Left ventricle myocardium inferior (tissue), 1 donor: ENCODE data around the gene PRL. TPM values are rescaled to one million over a fixed set of nuclear protein-coding genes. Genes with fewer than 3 reads are reported as not detected.

Source experiments
- DNase-seq: peaks from one replicate; pipeline ENCODE4 v3.0.0-alpha.2; 2020
- H3K27ac ChIP-seq: fragments of 200-600 bp; replicated peaks from 2 replicates; pipeline ENCODE4 v1.8.0; 2021
- H3K27me3 ChIP-seq: fragments of 200-600 bp; 2 replicates; pipeline ENCODE4 v1.8.0; 2021; ENCODE audit warnings: low read depth
- H3K36me3 ChIP-seq: fragments of 200-600 bp; 2 replicates; pipeline ENCODE4 v1.8.0; 2021
- H3K4me1 ChIP-seq: fragments of 200-600 bp; 2 replicates; pipeline ENCODE4 v1.8.0; 2021
- H3K4me3 ChIP-seq: fragments of 200-600 bp; 2 replicates; pipeline ENCODE4 v1.8.0; 2021; ENCODE audit warnings: mild to moderate bottlenecking, moderate library complexity
- H3K9me3 ChIP-seq: fragments of 200-600 bp; replicated peaks from 2 replicates; pipeline ENCODE4 v1.8.0; 2021
- CTCF ChIP-seq: fragments of 200-600 bp; IDR thresholded peaks from 2 replicates; pipeline ENCODE4 v1.8.0; 2021; ENCODE audit warnings: antibody characterized with exemption, mild to moderate bottlenecking, borderline replicate concordance
- intact Hi-C: fragments of 100-400 bp; cut with micrococcal nuclease; formaldehyde crosslinking; loops from one replicate; pipeline ENCODE4 v1.11.0; 2022
- total RNA-seq: library from RNA; stranded (reverse); fragmentation: NEBNext Ultra II Directional; extraction: Animal tissue kit (Norgen Biotek cat#: 25700); gene quantifications from one replicate; pipeline ENCODE4 v1.2.1, GENCODE V29; 2021
- donor health status: DM: no; HTN: yes; CAD: no; lungs with severe emphysema.

The PRL gene
- total RNA-seq, 1 donor from 2014 or later = not detected

DNA sequence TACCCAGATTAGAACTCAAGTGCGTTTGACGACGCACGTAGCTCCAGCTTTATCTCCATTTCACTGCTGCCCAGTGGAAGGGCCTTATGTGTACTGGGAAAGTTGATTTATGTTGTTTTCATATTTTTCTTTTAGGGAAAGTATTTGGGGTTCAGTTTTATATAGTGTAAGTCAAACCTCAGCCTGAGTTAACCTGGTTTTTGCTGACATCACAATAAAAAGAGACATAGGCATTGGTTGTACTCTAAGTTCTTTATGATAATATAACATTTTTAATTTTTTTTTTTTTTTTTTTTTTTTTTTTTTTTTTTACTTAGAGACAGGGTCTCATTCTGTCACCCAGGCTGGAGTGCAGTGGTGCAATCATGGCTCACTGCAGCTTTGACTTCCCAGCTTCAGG is 34.1 kb upstream of the PRL start:
- intact Hi-C loops = no loop called here
- Histone ChIP-seq H3K27me3 (no peaks in the 10 kb centered on the region), H3K4me1 (no peaks in the 10 kb centered on the region), H3K36me3 (no peaks in the 10 kb centered on the region), H3K9me3 (no peaks in the 10 kb centered on the region), H3K4me3 (no peak overlapping the region), H3K27ac (no peak overlapping the region)
- no peak for TF ChIP-seq CTCF
- no peak for DNase-seq

- intact Hi-C loops = no loop called here
- no peaks in the 10 kb centered on the region for H3K36me3 ChIP-seq
- DNase-seq = no peak
- H3K27ac ChIP-seq = no peak overlapping the region
- no peaks in the 10 kb centered on the region for H3K27me3 ChIP-seq
- H3K4me1 ChIP-seq = no peaks in the 10 kb centered on the region
- no peak overlapping the region for H3K4me3 ChIP-seq
- TF ChIP-seq CTCF = no peak
- H3K9me3 ChIP-seq = no peaks in the 10 kb centered on the region
Observed at GRCh38 chr6:22328474-22328873, 31.6 kb upstream of the PRL start.

- intact Hi-C loops = no loop called here
- H3K9me3 ChIP-seq = no peaks in the 10 kb centered on the region
- TF ChIP-seq CTCF = no peak
- no peaks in the 10 kb centered on the region for H3K4me1 ChIP-seq
- H3K27me3 ChIP-seq = no peaks in the 10 kb centered on the region
- no peak overlapping the region for H3K27ac ChIP-seq
- H3K36me3 ChIP-seq = no peaks in the 10 kb centered on the region
- DNase-seq = no peak
- no peak overlapping the region for H3K4me3 ChIP-seq
Observed at GRCh38 chr6:22327881-22328280, 31.0 kb upstream of the PRL start.

- Histone ChIP-seq H3K27ac (peak overlapping the region; percentile 25), H3K9me3 (no peaks in the 10 kb centered on the region), H3K4me1 (no peaks in the 10 kb centered on the region), H3K36me3 (no peaks in the 10 kb centered on the region), H3K4me3 (no peak overlapping the region), H3K27me3 (no peaks in the 10 kb centered on the region)
- DNase-seq = no peak
- intact Hi-C loops = no loop called here
- TF ChIP-seq CTCF = no peak
Observed at GRCh38 chr6:22326500-22326899, 29.7 kb upstream of the PRL start.

DNA sequence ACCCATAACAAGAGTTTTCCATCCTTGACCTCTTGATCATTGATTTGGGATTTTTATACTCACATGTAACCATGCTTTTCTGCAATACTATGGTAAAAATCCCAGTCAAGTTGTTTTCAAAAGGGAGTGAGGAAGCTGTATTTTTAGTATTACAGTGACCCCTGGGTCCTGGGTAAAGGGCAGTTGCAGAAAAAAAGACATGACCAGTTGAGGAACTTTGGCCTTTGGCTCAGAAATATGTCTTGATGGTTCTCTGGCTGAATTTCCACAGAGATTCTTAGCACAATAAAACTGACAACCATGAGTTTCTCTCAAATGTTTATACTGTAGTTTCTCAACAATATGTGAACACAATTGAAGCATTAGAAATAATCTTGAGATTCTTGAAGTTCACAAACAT is 28.6 kb upstream of the PRL start:
- H3K27me3 ChIP-seq = no peaks in the 10 kb centered on the region
- H3K4me1 ChIP-seq = no peaks in the 10 kb centered on the region
- no peak for DNase-seq
- H3K27ac ChIP-seq = peak overlapping the region; percentile 36
- intact Hi-C loops = no loop called here
- H3K36me3 ChIP-seq = no peaks in the 10 kb centered on the region
- TF ChIP-seq CTCF = no peak
- H3K4me3 ChIP-seq = no peak overlapping the region
- no peaks in the 10 kb centered on the region for H3K9me3 ChIP-seq

- Histone ChIP-seq H3K27ac (no peak overlapping the region), H3K36me3 (no peaks in the 10 kb centered on the region), H3K4me3 (no peak overlapping the region), H3K4me1 (no peaks in the 10 kb centered on the region), H3K27me3 (no peaks in the 10 kb centered on the region), H3K9me3 (no peaks in the 10 kb centered on the region)
- TF ChIP-seq CTCF = no peak
- intact Hi-C loops = no loop called here
- no peak for DNase-seq
Observed at GRCh38 chr6:22323848-22324247, 27.0 kb upstream of the PRL start.
